Naive B cell (primary cell): ENCODE results near the gene MS4A1. TPM values are rescaled to one million over a fixed set of nuclear protein-coding genes. Genes with fewer than 3 reads are reported as not detected.
A peak's percentile ranks its signal among the peaks of the same experiment; 100 is the strongest.
"Not testable (repeated sequence)": the region's sequence is repeated elsewhere in the genome, so short reads cannot be mapped to it uniquely, and the experiment has no call there.

Source experiments
- ATAC-seq, 2 donors: fragments of 150-1000 bp; cut with Tn5 transposase; 2 replicates each; pipeline ENCODE4 v1.10.0; 2021; ENCODE audit warnings: low read depth in 2 of 2, mild to moderate bottlenecking in 2 of 2, moderate library complexity in 2 of 2
- DNase-seq: peaks from one replicate; pipeline ENCODE4 v3.0.0; 2022
- H3K27ac Mint-ChIP-seq, 6 donors: one replicate each; pipeline ENCODE4 v1.8.0; 2020 to 2022; ENCODE audit warnings: mild to moderate bottlenecking in 6 of 6, mixed read lengths in 6 of 6, moderate library complexity in 5 of 6, inconsistent platforms in 2 of 6
- H3K27me3 Mint-ChIP-seq, 3 donors: one replicate each; pipeline ENCODE4 v1.8.0; 2021 to 2022; ENCODE audit warnings: mixed read lengths in 3 of 3, mild to moderate bottlenecking in 1 of 3
- H3K36me3 Mint-ChIP-seq, 2 donors: one replicate each; pipeline ENCODE4 v1.8.0; 2020 to 2022; ENCODE audit warnings: mixed read lengths in 2 of 2, inconsistent platforms in 1 of 2, mild to moderate bottlenecking in 1 of 2
- H3K4me1 Mint-ChIP-seq, 3 donors: one replicate each; pipeline ENCODE4 v1.8.0; 2020 to 2022; ENCODE audit warnings: mixed read lengths in 3 of 3, inconsistent platforms in 1 of 3, mild to moderate bottlenecking in 1 of 3, moderate library complexity in 1 of 3
- H3K4me3 Mint-ChIP-seq, 8 donors: one replicate each; pipeline ENCODE4 v1.8.0; 2020 to 2022; ENCODE audit warnings: mild to moderate bottlenecking in 8 of 8, mixed read lengths in 8 of 8, moderate library complexity in 8 of 8, inconsistent platforms in 2 of 8
- H3K9me3 Mint-ChIP-seq, 7 donors: one replicate each; pipeline ENCODE4 v1.8.0; 2020 to 2022; ENCODE audit warnings: mixed read lengths in 7 of 7, mild to moderate bottlenecking in 5 of 7, inconsistent platforms in 2 of 7, moderate library complexity in 1 of 7
- polyA plus RNA-seq, 6 donors: library from polyadenylated mRNA; unstranded; fragments of 300-500 nt; fragmentation: Illumina TruSeq; gene quantifications; one replicate each; pipeline ENCODE4 v1.2.3, GENCODE V29; 2021; ENCODE audit warnings: low read depth in 6 of 6

MS4A1 gene
- polyA plus RNA-seq, 6 donors from 2014 or later = 910 to 1,188 (median 959) TPM

DNA sequence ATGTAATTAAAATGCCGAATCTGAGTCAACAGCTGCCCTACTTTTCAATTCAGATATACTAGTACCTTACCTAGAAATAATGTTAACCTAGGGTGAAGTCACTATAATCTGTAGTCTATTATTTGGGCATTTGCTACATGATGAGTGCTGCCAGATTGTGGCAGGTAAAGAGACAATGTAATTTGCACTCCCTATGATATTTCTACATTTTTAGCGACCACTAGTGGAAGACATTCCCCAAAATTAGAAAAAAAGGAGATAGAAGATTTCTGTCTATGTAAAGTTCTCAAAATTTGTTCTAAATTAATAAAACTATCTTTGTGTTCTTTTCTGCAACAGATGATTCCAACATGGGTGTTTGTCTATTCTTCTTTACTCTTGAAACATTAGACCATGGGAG, 14.1 kb downstream of the MS4A1 start:
- peak in 1 of 2 donors; percentile 28 for ATAC-seq
- Mint-ChIP-seq H3K4me1 (peaks cover 36 to 69% (median 66%) of the 10 kb centered on the region in 3 donors), H3K9me3 (peaks cover 0 to 3% (median 0%) of the 10 kb centered on the region in 7 donors), H3K27me3 (no peaks in the 10 kb centered on the region), H3K36me3 (peaks cover 23 to 42% of the 10 kb centered on the region in 2 donors), H3K4me3 (peak overlapping the region in 1 of 8 donors; percentile 12), H3K27ac (peak overlapping the region; percentile 1 to 94 (median 84))
- DNase-seq = no peak

DNA sequence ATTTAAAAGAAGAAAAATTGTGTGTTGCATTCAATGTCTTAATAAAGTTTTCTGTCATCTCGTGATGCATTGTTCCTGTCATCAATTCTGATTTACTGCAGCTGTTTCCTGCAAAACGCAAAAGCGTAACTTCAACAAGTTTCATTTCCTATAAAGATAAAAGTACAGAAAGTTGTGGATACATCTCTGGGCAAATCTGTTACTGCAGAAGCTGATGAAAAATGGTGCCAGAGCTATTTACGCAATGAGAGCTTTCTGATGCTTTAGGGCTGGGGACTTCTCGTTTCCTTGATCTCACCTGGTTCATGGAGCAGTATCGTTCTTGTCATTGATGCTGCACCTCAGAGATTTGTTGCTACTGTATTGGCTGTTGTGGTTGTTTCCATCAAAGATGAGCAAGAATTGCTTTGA, 21.4 kb downstream of the MS4A1 start:
- Mint-ChIP-seq H3K4me3 (peak overlapping the region; percentile 57 to 83 (median 68)), H3K27ac (peak overlapping the region; percentile 90 to 98 (median 96)), H3K27me3 (no peaks in the 10 kb centered on the region), H3K36me3 (peaks cover 8 to 15% of the 10 kb centered on the region in 2 donors), H3K4me1 (peaks cover 53 to 63% (median 60%) of the 10 kb centered on the region in 3 donors), H3K9me3 (peaks cover 0 to 15% (median 4%) of the 10 kb centered on the region in 7 donors)
- ATAC-seq (peak; percentile 94 to 95), DNase-seq (peak; percentile 88)

GRCh38 chr11:60482361-60482760, 26.7 kb downstream of the MS4A1 start:
- H3K36me3 Mint-ChIP-seq = peaks cover 8 to 9% of the 10 kb centered on the region in 2 donors
- peak overlapping the region; percentile 89 to 98 (median 94) for H3K27ac Mint-ChIP-seq
- peaks cover 76 to 82% (median 80%) of the 10 kb centered on the region in 3 donors for H3K4me1 Mint-ChIP-seq
- peaks cover 0 to 15% (median 3%) of the 10 kb centered on the region in 7 donors for H3K9me3 Mint-ChIP-seq
- no peaks in the 10 kb centered on the region for H3K27me3 Mint-ChIP-seq
- H3K4me3 Mint-ChIP-seq = peak overlapping the region; percentile 16 to 81 (median 50)
- ATAC-seq (peak; percentile 79 to 84), DNase-seq (peak; percentile 45)

DNA sequence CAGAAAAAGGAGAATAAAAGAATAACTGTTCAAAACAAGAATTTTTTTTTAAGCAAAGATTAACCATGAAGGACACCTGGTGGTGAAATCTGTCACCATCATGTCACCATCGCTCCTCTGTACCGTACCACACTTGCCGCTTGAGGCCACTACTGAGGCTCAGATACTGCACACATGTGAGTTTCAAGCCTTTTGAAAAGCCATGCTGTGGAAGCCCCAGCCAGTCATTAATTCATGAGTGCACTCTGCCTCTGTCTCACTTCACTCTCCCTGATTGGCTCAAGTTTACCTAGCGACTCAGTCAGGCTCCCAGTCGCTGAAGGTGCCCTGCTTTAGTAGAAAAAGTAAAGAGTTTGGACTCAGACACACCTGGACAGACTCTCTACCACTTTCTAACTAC, 30.3 kb downstream of the MS4A1 start:
- Mint-ChIP-seq H3K27me3 (no peaks in the 10 kb centered on the region), H3K9me3 (peaks cover 0 to 12% (median 0%) of the 10 kb centered on the region in 7 donors), H3K4me1 (peaks cover 45 to 52% (median 46%) of the 10 kb centered on the region in 3 donors), H3K4me3 (peak overlapping the region in 2 of 8 donors; percentile 40 to 42), H3K36me3 (peaks cover 0 to 4% of the 10 kb centered on the region in 2 donors), H3K27ac (peak overlapping the region in 5 of 6 donors; percentile 18 to 92 (median 72))
- ATAC-seq (peak; percentile 81 to 86), DNase-seq (peak; percentile 63)

GRCh38 chr11:60492488-60493009, 36.9 kb downstream of the MS4A1 start, which contains the start of gene MS4A12:
Gene MS4A12, plus strand, starts transcription at chr11:60492778. Its CDS starts 4,541 bp downstream, at chr11:60497319.
- Mint-ChIP-seq H3K27me3 (no peaks in the 10 kb centered on the region), H3K4me1 (peaks cover 0 to 17% (median 13%) of the 10 kb centered on the region in 3 donors), H3K9me3 (no peaks in the 10 kb centered on the region), H3K27ac (peak within 1 kb of the TSS in 2 of 6 donors; percentile 35 to 49), H3K36me3 (no peaks in the 10 kb centered on the region), H3K4me3 (no peak within 1 kb of the TSS)
- ATAC-seq = no peak
- DNase-seq = no peak

- Mint-ChIP-seq H3K9me3 (peaks cover 0 to 3% (median 0%) of the 10 kb centered on the region in 7 donors), H3K27ac (no peak overlapping the region), H3K27me3 (no peaks in the 10 kb centered on the region), H3K4me1 (peaks cover 7 to 26% (median 22%) of the 10 kb centered on the region in 3 donors), H3K36me3 (no peaks in the 10 kb centered on the region), H3K4me3 (no peak overlapping the region)
- DNase-seq (no peak), ATAC-seq (no peak)
Observed at GRCh38 chr11:60493454-60493853, 37.8 kb downstream of the MS4A1 start.

DNA sequence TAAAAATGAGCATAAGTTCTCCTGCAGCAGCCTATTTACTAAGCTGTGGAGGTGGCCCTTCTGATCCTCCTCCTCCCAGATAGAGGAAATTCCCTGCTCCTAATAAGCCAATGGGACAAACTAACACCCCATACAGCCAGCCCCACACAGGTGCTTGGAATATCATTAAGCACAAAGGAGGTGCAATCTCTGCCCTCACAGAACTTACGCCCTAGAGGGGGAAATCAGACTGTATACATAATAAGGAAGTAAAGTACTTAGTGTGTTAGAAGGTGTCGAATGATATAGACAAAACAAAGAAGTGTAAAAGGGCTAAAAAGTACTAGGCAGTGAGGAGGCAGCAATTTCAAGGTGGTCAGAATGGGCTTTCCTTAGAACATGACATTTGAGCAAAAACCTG, 42.8 kb downstream of the MS4A1 start:
- peaks cover 0 to 3% (median 0%) of the 10 kb centered on the region in 7 donors for H3K9me3 Mint-ChIP-seq
- no peaks in the 10 kb centered on the region for H3K27me3 Mint-ChIP-seq
- H3K4me1 Mint-ChIP-seq = peaks cover 20 to 50% (median 41%) of the 10 kb centered on the region in 3 donors
- H3K36me3 Mint-ChIP-seq = no peaks in the 10 kb centered on the region
- peak overlapping the region; percentile 74 to 98 (median 92) for H3K27ac Mint-ChIP-seq
- peak overlapping the region in 6 of 8 donors; percentile 16 to 79 (median 62) for H3K4me3 Mint-ChIP-seq
- DNase-seq (peak; percentile 50), ATAC-seq (peak; percentile 63 to 69)

GRCh38 chr11:60498853-60499252, 43.2 kb downstream of the MS4A1 start:
- peaks cover 0 to 3% (median 0%) of the 10 kb centered on the region in 7 donors for H3K9me3 Mint-ChIP-seq
- H3K27me3 Mint-ChIP-seq = no peaks in the 10 kb centered on the region
- peaks cover 20 to 53% (median 41%) of the 10 kb centered on the region in 3 donors for H3K4me1 Mint-ChIP-seq
- ATAC-seq = peak; percentile 92 to 95
- peak overlapping the region in 6 of 8 donors; percentile 16 to 79 (median 62) for H3K4me3 Mint-ChIP-seq
- peak; percentile 73 for DNase-seq
- peak overlapping the region; percentile 74 to 98 (median 92) for H3K27ac Mint-ChIP-seq
- no peaks in the 10 kb centered on the region for H3K36me3 Mint-ChIP-seq

- Mint-ChIP-seq H3K27me3 (no peaks in the 10 kb centered on the region), H3K4me1 (peaks cover 20 to 64% (median 48%) of the 10 kb centered on the region in 3 donors), H3K36me3 (no peaks in the 10 kb centered on the region), H3K27ac (peak overlapping the region in 2 of 6 donors; percentile 47 to 90), H3K4me3 (no peak overlapping the region), H3K9me3 (peaks cover 0 to 3% (median 0%) of the 10 kb centered on the region in 7 donors)
- DNase-seq (no peak), ATAC-seq (no peak)
Observed at GRCh38 chr11:60500276-60500910, 44.7 kb downstream of the MS4A1 start.

DNA sequence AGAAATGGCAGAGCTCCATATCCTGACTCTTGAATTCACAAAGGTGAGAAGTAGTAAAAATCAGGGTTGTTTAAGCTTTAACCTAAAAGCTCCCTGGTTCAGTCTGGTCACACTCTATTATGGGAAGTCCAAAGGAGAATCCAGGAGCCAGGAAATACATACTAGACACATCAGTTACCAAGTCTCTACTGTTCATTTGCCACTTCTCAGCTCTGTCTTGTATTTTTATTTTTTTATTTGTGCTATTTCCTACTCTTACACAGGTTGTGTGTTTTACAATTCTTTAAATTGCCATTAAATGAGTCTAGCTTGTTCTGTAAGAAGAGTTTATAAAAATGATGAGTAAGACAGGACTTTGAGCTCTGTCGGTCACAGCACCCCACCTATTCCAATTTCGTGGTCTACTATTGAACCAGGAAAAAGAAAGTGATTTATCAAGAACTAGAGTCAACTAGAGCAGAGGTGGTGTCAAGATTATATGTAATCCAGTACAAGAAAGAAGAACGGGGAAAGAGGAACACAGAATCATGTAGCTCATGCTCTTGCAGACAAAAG, 46.7 kb downstream of the MS4A1 start:
- Mint-ChIP-seq H3K9me3 (peaks cover 0 to 3% (median 0%) of the 10 kb centered on the region in 7 donors), H3K4me3 (no peak overlapping the region), H3K4me1 (peaks cover 20 to 54% (median 41%) of the 10 kb centered on the region in 3 donors), H3K27ac (peak overlapping the region in 1 of 6 donors; percentile 39), H3K36me3 (no peaks in the 10 kb centered on the region), H3K27me3 (no peaks in the 10 kb centered on the region)
- DNase-seq = no peak
- ATAC-seq = no peak

- ATAC-seq (no peak), DNase-seq (no peak)
- H3K9me3 Mint-ChIP-seq = no peaks in the 10 kb centered on the region
- H3K36me3 Mint-ChIP-seq = no peaks in the 10 kb centered on the region
- peaks cover 4 to 33% (median 23%) of the 10 kb centered on the region in 3 donors for H3K4me1 Mint-ChIP-seq
- H3K27me3 Mint-ChIP-seq = peaks cover 0 to 5% (median 3%) of the 10 kb centered on the region in 3 donors
- peak overlapping the region in 1 of 6 donors; percentile 20 for H3K27ac Mint-ChIP-seq
- no peak overlapping the region for H3K4me3 Mint-ChIP-seq
Observed at GRCh38 chr11:60504219-60504905, 48.7 kb downstream of the MS4A1 start.

- not testable (repeated sequence) for ATAC-seq, H3K4me3 Mint-ChIP-seq, H3K36me3 Mint-ChIP-seq, DNase-seq, H3K27me3 Mint-ChIP-seq, H3K9me3 Mint-ChIP-seq, H3K27ac Mint-ChIP-seq
- peaks cover 7 to 28% (median 22%) of the 10 kb centered on the region in 3 donors for H3K4me1 Mint-ChIP-seq
Observed at GRCh38 chr11:60509609-60510008, 54.0 kb downstream of the MS4A1 start.

DNA sequence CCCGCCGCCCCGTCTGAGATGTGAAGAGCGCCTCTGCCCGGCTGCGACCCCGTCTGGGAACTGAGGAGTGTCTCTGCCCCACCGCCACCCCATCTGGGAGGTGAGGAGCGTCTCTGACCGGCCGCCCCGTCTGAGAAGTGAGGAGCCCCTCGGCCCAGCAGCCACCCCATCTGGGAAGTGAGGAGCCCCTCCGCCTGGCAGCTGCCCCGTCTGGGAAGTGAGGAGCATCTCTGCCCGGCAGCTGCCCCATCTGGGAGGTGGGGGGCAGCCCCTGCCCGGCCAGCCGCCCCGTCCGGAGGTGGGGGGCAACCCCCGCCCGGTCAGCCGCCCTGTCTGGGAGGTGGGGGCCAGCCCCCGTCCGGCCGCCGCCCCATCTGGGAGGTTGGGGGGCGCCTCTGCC, 54.6 kb downstream of the MS4A1 start:
- not testable (repeated sequence) for H3K4me3 Mint-ChIP-seq, H3K27ac Mint-ChIP-seq, H3K27me3 Mint-ChIP-seq, ATAC-seq, DNase-seq, H3K9me3 Mint-ChIP-seq, H3K36me3 Mint-ChIP-seq
- H3K4me1 Mint-ChIP-seq = peaks cover 7 to 23% (median 16%) of the 10 kb centered on the region in 3 donors
